Glomerular visceral epithelial cell (primary cell): ENCODE measurements around the gene KIF22.
"Not testable (repeated sequence)": the region's sequence is repeated elsewhere in the genome, so short reads cannot be mapped to it uniquely, and the experiment has no call there.

ENCODE experiments used
- DNase-seq: peaks from one replicate; pipeline ENCODE4 v3.0.0-alpha.2; 2016; ENCODE audit errors: extremely low spot score

The KIF22 gene

DNA sequence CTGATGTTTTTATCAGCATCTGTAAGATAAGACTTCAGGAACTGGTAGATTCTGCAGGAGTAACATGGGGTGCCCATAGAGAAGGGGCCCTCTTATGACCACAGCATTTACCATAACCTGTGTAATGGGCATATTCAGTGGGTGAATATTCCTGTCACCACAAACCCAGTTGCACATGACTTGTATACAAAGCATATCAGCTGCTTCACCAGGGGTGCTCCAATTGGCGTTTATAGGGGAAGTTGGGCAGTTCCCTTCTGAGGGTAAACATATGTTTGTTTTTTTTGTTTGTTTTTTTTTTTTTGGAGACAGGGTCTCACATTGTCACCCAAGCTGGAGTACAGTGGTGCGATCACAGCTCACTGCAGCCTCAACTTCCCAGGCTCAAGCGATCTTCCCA is 24.0 kb upstream of the KIF22 start:
- DNase-seq = no peak

DNA sequence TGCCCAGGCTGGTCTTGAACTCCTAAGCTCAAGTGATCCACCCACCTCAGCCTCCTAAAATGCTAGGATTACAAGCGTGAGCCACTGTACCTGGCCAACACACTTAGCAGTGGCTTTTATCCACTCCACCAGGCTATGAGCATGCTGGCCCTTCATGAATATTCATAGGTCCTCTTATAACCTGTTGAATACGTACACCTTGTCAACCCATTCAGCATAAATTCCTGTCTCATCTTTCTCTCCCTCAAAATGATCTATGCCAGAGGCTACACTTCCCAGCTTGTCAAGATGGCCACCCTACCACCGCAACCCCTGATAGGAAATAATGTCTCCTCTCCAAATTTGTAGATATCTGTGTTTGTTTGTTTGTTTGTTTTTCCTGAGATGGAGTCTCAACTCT is 23.5 kb upstream of the KIF22 start:
- DNase-seq = no peak

- no peak for DNase-seq
Observed at GRCh38 chr16:29769507-29769906, 21.0 kb upstream of the KIF22 start.

DNA sequence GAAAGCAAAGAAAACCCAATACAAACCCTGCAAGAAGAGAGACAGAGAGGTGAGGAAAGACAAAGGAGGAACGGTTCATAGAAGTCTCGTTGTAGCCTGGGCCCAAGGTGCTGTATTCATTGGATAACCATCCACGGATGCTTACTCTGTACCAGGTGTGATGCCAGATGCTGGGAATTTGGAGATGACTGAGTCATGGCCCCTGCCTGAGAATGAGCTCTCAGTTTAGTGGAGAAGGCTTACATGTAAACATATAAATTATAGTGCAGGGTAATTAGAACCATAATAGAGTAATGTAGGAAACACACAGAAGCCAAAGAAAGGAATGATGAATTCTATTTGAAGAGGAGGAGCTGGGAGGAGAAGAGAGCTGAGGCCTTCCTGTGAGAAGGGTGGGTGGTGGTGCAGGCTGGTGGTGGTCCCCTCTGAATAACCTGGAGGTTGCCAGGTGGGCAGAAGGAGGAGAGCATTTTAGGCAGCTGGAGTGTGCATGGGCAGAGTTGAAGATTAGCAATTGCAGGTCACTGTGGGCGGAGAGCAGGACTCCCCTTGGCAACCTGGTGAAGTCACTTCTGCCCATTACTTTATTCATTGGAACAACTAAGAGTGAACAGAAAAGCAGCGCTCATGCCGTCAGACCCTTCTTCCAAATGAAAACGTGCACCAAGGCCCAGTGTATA is 20.2 kb upstream of the KIF22 start:
- DNase-seq = no peak

- DNase-seq = not testable (repeated sequence)
Observed at GRCh38 chr16:29772330-29772729, 18.2 kb upstream of the KIF22 start.

- no peak for DNase-seq
Observed at GRCh38 chr16:29774730-29775129, 15.8 kb upstream of the KIF22 start.

DNA sequence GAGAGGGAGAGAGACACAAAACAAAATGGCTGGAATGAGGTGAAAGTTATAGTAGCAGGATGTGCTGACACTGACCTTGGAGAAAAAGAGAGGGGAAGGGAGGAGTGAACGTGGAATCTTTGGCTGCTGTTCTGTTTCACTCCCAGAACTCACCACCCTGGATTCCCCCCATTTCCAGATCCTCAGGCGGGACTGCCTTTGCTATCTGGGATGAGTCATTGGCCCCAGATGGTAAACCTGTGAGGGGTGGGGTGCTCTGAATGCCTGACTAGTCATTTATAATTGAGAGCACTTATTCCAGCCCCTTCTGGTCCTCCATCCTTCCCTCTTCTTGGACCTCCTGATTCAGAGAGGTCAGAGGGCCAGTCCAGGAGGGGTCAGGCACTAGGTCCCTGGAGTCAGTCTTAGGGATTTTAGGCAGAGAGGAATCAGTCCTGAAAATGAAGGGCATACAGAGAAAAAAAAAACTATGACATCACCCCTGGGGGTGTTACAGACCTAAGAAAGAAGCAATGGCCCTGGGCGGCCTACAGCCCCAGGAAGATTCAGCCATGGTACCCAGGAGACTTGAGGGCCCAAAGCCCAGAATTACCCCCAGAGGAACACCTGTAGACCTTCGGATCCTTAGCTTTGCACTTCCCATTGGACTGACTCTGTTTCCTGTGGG is 14.7 kb upstream of the KIF22 start:
- DNase-seq = peak; percentile 20

- no peak for DNase-seq
Observed at GRCh38 chr16:29777576-29778350, 12.8 kb upstream of the KIF22 start, which contains the start of gene ZG16. Gene ZG16, plus strand, starts transcription at chr16:29778256. Its CDS starts 1,011 bp downstream, at chr16:29779267.

DNA sequence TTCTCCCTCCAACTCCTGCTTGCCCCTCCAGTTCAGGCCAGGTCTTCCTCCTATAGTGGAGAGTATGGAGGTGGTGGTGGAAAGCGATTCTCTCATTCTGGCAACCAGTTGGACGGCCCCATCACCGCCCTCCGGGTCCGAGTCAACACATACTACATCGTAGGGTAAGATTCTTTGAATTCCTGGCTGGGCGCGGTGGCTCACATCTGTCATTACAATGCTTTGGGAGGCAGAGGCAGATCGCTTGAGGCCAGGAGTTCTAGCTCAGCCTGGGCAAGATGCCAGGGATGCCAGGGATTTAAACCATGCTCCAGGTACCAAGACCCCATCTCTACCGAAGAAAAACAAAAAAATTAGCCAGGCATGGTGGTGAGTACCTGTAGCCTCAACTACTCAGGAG is 11.1 kb upstream of the KIF22 start:
- peak; percentile 10 for DNase-seq

DNA sequence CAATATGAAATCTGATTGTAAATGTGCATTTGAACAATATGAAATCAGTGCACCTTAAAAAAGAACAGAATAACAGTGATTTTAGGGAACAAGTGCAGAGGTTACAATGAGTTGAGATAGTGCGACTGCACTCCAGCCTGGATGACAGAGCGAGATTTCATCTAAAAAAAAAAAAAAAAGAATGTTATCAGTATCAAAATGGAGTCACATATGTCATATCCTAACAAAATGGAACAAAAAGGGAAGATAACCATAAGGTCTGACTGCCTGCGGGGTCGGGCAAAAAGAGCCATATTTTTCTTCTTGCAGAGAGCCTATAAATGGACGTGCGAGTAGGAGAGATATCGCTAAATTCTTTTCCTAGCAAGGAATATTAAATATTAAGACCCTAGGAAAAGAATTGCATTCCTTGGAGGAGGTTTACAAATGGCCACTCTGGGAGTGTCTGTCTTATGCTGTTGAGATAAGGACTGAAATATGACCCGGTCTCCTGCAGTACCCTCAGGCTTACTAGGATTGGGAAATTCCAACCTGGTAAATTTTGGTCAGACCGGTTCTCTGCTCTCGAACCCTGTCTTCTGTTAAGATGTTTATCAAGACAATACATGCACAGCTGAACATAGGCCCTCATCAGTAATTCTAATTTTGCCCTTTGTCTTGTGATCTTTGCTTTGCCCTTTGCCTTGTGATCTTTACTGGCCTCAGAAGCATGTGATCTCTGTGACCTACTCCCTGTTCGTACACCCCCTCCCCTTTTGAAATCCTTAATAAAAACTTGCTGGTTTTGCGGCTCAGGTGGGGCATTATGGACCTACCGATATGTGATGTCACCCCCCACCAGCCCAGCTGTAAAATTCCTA is 7.2 kb upstream of the KIF22 start:
- not testable (repeated sequence) for DNase-seq

- no peak for DNase-seq
Observed at GRCh38 chr16:29784157-29784556, 6.4 kb upstream of the KIF22 start.

DNA sequence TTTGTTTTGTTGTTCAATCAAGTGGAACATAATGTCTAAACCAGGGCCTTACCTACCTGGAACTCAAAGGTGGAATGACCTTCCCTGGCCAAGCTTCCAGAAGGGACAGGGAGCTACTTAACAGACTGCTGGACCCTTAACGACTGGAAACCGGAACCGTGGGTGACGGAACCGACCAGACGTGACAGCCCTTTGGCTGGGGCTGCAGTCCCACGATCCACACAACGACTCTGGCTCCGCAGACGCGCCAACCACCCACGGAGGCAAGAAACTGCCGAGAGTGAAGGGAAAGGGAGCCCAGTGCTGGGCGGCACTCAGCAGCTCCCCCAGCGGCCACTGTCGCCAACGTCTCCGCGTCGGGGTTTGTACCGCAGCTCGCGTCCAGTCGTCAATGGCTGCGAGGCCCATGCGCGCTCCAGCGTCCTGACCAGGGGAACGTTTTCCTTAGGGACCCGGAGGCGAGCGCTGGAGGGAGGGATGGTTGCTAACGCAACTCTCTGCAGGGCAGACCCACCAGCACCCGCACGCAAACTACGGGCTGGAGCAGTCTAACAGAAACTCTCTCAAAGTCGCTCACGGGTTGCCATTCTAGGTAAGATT is 5.5 kb upstream of the KIF22 start:
- peak; percentile 23 for DNase-seq

DNA sequence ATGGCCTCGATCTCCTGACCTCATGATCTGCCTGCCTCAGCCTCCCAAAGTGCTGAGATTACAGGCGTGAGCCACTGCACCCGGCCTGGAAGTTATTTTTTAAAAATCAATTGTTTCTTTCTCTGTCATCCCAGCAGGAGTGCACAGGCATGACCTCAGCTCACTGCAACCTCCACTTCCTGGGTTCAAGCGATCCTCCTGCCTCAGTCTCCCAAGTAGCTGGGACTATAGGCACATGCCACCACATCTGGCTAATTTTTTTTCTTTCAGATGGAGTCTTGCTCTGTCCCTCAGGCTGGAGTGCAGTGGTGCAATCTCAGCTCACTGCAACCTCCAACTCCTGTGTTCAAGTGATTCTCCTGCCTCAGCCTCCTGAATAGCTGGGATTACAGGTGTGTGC is 3.4 kb upstream of the KIF22 start:
- DNase-seq = not testable (repeated sequence)

- no peak for DNase-seq
Observed at GRCh38 chr16:29789775-29790182, 772 bp upstream of the KIF22 start.

DNA sequence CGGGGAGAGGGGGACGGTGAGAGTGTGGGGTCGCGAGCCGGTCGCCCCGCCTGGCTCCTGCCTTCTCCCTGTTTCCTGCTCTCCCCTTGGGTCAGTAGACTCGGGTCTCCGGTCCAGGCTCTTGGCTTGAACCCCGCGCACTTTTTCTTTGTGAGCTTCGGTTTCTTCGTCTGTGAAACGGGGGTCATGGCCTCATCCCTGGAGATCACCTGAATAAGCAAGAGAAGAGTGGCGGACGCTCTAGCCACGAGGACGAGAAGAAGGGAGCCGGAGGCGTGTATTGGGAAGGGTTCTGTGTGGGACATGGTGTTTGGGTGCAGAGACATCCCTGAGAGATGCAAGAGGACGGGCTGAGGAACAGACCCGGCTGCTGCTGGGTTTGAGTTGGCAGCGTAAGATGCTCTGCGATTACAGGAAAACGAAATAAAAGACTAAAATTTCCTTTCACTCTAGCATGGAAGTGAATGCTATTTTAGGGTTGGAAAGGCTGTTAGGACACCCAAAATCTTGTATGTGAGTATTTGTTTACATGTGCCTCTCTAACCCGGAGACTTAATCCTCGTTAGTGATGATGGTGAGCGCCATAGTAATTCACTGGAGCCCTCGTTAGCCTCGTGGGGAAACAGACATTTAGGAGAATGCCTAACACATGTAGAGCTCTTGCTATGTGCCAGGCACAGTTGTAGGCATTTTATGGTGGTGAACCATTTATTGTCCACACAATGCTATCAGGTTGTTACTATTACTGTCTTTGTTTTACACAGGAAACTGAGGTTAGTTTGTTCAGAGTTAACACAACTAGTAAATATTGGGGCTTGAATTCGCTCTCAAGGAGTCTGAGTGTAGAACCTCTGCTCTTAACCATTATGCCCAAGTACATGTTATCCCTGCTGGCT is 646 bp downstream of the KIF22 start:
- no peak for DNase-seq

GRCh38 chr16:29791845-29792807 is 1.6 kb downstream of the KIF22 start:
- DNase-seq = no peak

GRCh38 chr16:29793153-29793552 is 2.6 kb downstream of the KIF22 start:
- DNase-seq = not testable (repeated sequence)

DNA sequence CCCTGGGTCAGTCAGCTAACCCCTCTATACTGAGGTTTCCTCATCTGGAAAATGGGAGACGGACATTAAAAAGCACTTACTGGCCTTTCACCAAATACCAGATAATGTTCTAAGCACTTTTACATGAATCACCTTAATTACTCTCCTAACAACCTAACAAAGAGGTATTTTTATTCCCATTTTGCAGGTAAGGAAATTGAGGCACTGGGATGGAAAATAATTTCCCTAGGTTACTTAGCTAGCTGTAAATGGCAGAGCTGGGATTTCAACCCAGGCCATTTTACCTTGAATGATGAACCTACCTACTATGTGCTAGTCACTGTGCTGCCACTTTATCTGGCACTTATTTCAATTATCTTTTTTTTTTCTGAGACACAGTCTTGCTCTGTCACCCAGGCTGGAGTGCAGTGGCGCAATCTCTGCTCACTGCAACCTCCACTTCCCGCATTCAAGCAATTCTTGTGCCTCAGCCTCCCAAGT is 3.7 kb downstream of the KIF22 start:
- DNase-seq = no peak

DNA sequence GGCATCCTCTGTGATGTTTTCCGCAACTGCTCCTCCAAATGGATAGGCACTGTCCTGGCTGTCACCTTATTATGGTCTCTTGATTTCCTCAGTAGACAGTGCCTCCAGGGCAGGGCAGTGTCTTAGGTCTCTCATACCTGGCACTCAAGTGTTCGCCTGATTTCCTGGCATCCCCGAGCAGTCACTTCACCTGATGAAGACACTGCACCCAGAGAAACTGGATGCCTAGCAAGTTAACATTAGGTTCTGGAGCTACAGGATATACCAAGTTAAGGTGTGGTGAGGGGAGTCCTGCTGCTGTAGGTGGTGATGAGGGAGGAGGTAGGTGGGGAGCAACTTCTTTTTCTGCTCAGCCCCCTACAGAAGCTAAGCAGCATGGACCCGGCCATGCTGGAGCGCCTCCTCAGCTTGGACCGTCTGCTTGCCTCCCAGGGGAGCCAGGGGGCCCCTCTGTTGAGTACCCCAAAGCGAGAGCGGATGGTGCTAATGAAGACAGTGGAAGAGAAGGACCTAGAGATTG is 11.9 kb downstream of the KIF22 start:
- no peak for DNase-seq
